GM19467 (cell line): ENCODE results near the gene ZNF511.

Experiments used
- ATAC-seq: cut with Tn5 transposase; IDR thresholded peaks from one replicate; pipeline ENCODE4 v1.9.1; 2021; ENCODE audit warnings: mild to moderate bottlenecking, moderate library complexity; ENCODE audit not compliant: unreplicated experiment

Gene ZNF511

GRCh38 chr10:133334503-133335245, 26.0 kb downstream of the ZNF511 start:
- ATAC-seq = no peak

- ATAC-seq = no peak
Measured at GRCh38 chr10:133335246-133336117, 26.8 kb downstream of the ZNF511 start.

- no peak for ATAC-seq
Measured at GRCh38 chr10:133336118-133336576, 27.4 kb downstream of the ZNF511 start.

DNA sequence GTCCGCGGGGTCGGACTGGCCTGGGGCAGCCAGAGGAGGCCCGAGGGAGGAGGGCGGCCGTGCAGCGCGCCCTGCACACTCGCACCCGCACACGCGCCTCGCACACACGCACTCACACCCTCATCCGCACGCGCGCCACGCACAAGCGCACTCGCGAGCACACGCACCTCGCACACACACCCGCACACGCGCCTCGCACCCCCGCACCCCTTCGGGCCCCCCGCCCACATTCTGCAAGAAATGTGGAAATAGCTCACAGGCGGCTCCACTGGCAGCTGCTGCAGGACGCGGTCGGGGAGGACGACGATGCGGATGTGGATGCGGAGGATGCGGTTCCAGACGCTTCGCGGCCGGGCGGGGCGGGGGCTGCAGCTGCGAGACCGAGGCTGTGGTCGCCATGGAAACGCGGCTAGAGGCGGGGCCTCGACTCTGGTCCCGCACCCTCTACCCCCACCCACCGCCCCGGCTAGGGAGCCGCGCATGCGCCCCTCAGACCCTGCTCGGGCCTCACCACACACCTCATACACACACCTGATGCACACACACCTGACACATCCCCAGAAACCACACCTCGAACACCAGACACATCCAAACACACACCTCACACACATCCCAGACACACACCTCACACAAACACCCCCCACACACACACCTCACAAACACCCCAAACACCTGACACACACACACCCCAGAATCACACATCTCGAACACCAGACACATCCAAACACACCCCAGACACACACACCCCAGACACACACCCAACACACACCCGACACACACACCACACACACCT, 28.1 kb downstream of the ZNF511 start, which contains the start of gene CALY:
Gene CALY (minus strand): TSS at position 320 of the 793 bp plus-strand sequence. CDS start 7,907 bp downstream, outside the sequence.
- ATAC-seq = no peak

DNA sequence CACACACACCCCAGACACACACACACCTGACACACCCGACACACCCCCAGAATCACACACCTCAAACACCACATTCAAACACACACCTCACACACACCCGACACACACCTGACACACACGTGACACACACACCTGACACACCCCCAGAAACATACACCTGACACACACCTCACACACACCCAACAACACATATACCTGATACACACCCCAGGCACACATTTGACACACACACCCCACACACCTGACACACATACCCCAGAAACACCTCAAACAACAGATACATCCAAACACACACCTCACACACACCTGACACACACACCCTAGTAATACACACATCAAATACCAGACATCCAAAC, 28.6 kb downstream of the ZNF511 start:
- ATAC-seq = no peak

GRCh38 chr10:133338080-133339071, 29.7 kb downstream of the ZNF511 start:
- ATAC-seq = no peak

DNA sequence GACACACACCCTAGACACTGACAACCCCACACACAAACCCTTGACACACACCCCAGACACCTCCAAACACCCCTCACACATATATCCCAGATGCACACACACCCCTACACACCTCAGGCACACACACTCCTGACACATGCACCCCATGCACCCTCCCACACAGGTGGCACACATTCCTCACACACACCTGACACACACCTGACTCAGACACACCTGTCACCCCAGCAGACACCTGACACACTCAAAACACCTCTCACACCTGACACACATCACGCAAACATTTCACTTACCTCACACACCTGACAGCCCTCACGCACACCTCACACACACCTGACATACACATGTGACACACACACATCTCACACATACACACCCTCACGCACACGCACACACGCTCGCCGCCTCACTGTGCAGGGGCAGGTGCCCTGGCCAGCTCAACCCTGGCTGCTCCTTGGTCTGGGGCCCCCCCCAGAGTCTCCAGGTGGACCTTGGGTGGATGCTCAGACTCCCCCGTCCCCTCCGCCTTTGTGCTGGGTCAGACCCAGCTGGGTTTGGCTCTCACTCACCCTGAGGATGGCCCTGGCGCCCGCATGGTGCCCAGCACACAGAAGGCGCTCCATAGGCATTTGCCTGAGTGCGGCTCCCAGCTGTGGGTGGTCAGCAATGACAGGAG, 31.1 kb downstream of the ZNF511 start:
- no peak for ATAC-seq

DNA sequence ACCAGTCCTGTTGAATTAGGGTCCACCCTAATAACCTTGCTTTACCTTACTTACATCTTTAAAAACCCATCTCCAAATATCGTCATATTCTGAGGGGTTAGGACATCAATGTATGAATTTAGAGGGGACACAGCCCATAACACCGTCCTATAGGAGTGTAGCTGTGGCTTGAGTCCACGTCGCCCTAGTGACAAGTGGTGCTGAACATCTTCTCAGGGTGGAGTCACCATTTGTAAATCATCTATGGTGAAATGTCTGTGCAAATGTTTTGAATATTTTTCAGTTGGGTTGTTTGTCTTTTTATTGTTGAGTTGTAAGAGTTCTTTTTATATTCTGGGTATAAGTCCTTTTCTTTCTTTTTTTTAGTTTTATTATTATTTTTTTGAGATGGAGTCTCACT, 33.3 kb downstream of the ZNF511 start:
- ATAC-seq = no peak

- no peak for ATAC-seq
Measured at GRCh38 chr10:133342942-133343341, 34.2 kb downstream of the ZNF511 start.

GRCh38 chr10:133343558-133343957, 34.8 kb downstream of the ZNF511 start:
- ATAC-seq = no peak

- ATAC-seq = no peak
Measured at GRCh38 chr10:133344236-133344635, 35.5 kb downstream of the ZNF511 start.

- no peak for ATAC-seq
Measured at GRCh38 chr10:133346413-133346812, 37.7 kb downstream of the ZNF511 start.

- no peak for ATAC-seq
Measured at GRCh38 chr10:133347710-133348517, 39.2 kb downstream of the ZNF511 start.

- no peak for ATAC-seq
Measured at GRCh38 chr10:133349160-133349568, 40.5 kb downstream of the ZNF511 start.

DNA sequence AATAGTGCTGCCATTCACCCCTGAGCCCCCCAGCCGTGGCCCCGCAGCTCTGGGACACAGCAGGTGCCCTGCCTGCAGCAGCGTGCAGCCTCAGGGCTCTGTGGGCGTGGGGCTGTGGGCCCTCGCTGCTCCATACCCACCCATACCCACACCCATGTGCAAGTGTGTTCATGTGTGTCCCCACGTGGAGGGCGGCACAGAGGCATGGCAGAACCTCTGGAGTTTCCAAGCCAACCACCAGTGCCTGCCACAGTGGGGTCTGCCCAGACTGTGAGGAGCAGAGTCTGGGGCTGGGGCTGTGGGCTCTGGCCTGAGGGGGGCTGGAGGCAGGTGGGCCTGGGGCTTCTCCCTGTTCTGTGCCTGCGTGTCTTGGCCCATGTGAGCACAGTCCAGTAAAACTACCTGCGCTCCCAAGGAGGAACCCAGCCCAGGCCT, 40.9 kb downstream of the ZNF511 start:
- no peak for ATAC-seq

GRCh38 chr10:133350283-133350949, 41.7 kb downstream of the ZNF511 start:
- ATAC-seq = no peak

- ATAC-seq = no peak
Measured at GRCh38 chr10:133350950-133351329, 42.2 kb downstream of the ZNF511 start.
